Fibroblast of skin of left biceps (primary cell): ENCODE data around the gene METRNL.
"Not testable (repeated sequence)": the region's sequence is repeated elsewhere in the genome, so short reads cannot be mapped to it uniquely, and the experiment has no call there.

ENCODE experiments used
- DNase-seq, 2 experiments: peaks; one replicate each; pipeline ENCODE4 v3.0.0-alpha.2; 2013; ENCODE audit warnings: low read depth in 2 of 2

The METRNL gene

GRCh38 chr17:83079352-83079747 lies at the start of gene METRNL:
TSS of gene METRNL (plus strand) at chr17:83079609. CDS start at chr17:83079816, 207 bp downstream.
- peak; percentile 25 to 29 for DNase-seq

DNA sequence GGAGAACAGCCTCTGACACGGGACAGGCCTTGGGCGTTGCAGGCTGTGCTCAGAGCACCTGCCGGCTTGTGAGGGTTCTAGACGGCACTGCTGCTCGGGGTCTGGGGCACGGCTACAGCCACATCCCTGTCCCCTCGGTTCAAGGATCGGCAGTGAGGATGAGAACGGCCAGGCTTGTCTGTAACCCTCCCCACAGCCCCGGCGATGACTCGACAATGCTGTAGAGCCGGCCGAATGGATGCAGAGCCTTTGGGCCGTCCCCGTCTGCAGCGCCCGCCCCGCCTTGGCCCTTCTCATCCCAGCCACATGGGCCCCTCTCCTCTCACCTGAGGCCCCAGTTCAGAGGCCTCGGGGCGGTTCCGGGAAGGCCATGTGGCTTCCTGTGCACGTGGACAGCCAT lies 49.0 kb upstream of the METRNL start:
- no peak for DNase-seq

DNA sequence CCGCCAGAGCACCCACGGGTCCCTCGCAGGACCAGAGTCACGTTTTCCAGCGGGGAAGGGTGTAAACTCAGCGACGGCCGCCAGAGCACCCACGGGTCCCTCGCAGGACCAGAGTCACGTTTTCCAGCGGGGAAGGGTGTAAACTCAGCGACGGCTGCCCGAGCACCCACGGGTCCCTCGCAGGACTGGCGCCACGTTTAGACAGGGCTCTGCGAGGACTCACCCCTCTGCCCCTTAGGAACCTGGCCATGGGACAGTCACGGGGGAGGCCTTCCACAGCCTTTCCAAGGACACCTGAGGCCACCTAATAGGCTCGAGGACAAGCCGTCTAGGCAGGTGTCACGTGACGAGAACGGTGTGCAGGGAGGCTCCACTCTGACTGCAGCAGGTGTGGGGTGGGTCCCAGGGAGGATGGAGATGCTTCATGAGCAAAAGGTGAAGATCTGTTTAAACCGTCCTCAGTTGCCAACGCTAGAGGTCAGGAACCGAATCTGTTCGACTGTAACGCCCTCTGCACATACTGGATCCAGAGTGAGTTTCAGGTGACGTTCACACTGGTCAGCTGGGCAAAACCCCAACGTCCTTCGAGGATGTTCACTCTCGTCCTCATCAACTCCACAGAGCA lies 48.0 kb upstream of the METRNL start:
- no peak for DNase-seq

DNA sequence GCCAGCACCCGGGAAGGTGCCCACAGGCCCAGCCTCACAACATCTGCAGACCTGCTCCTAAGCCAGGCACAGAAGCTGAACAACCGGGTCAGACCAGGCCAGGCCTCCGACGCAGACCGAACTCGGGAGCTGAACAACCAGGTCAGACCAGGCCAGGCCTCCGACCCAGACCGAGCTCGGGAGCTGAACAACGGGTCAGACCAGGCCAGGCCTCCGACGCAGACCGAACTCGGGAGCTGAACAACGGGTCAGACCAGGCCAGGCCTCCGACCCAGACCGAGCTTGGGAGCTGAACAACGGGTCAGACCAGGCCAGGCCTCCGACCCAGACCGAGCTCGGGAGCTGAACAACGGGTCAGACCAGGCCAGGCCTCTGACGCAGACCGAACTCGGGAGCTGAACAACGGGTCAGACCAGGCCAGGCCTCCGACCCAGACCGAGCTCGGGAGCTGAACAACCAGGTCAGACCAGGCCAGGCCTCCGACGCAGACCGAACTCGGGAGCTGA lies 47.4 kb upstream of the METRNL start:
- DNase-seq: not testable (repeated sequence)

GRCh38 chr17:83032781-83033180 lies 46.6 kb upstream of the METRNL start:
- DNase-seq: no peak

- DNase-seq: no peak
These were observed 44.9 kb upstream of the METRNL start for GRCh38 chr17:83034525-83034924.

GRCh38 chr17:83035722-83036121 lies 43.7 kb upstream of the METRNL start:
- no peak for DNase-seq

GRCh38 chr17:83036193-83036592 lies 43.2 kb upstream of the METRNL start:
- DNase-seq: no peak

DNA sequence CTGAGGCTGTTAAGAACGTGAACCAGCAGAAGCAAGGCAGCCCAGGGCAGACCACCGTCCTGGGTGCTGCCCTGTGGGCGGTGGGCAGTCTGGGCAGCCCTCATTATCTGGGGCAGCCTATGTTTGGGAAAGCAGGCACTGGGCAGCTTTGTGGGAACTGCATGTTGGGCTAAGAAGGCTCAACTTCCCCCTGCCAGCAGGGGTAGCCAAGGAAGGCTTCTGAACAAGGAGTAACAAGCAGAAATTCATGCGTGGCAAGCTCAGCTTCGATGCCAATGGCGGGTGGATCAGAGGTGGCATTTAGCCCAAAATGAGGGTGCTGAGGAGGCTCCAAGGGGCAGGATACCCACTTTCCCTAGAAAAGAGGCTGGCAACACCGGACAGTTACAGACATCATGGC lies 42.7 kb upstream of the METRNL start:
- DNase-seq: no peak

- no peak for DNase-seq
These were observed 42.1 kb upstream of the METRNL start for GRCh38 chr17:83037084-83037873.

GRCh38 chr17:83037874-83038165 lies 41.6 kb upstream of the METRNL start:
- DNase-seq: no peak

GRCh38 chr17:83038983-83039382 lies 40.4 kb upstream of the METRNL start:
- not testable (repeated sequence) for DNase-seq

DNA sequence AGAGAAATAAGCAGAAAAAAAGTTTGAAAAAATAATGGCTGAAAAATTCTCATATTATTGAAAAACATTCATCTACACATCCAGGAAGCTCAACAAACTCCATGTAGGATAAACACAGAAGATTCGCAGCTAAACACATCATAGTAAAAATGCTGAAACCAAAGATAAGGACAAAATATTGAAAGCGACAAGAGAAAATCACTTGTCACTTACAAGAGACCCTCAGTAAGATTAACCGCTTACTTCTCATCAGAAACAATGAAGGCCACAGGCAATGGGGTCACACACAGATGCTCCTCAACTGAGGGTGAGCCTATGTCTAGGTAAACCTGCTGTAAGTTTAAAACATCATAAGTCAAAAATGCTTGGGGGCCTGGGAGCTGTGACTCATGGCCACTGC lies 38.1 kb upstream of the METRNL start:
- DNase-seq: no peak

- DNase-seq: no peak
These were observed 36.8 kb upstream of the METRNL start for GRCh38 chr17:83042522-83043158.

- DNase-seq: not testable (repeated sequence)
These were observed 34.9 kb upstream of the METRNL start for GRCh38 chr17:83044479-83044878.

DNA sequence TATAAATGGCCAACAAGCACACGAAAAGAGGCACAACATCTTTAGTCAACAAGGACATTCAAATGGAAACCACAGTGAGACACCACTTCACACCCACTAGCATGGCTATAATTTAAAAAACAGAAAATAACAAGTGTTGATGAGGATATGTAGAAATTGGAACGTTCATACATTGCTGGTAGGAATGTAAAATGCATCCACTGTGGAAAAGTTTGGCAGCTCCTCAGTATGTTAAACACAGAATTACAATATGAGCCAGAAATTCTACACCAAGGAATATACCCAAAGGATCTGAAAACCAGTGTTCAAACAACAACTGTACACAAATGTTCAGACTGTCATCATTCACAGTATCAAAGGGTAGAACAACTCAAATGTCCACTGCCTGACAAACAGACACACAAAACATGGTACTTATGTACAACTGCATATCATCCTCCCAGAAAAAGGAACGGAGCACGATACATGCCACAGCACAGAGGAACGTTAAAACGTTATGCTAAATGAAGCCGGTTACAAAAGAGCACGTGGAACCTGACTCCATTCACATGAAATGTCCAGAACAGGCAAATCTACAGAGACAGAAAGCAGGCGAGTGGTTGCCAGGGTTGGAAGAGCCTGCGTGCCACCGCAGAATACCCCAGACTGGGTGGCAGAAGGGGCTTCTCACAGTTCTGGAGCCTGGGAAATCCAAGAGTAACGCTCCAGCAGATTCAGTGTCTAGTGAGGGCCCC lies 32.8 kb upstream of the METRNL start:
- no peak for DNase-seq

- no peak for DNase-seq
These were observed 32.3 kb upstream of the METRNL start for GRCh38 chr17:83047182-83047478.

- DNase-seq: not testable (repeated sequence)
These were observed 31.5 kb upstream of the METRNL start for GRCh38 chr17:83047818-83048475.

GRCh38 chr17:83050651-83051395 lies 28.6 kb upstream of the METRNL start:
- no peak for DNase-seq

DNA sequence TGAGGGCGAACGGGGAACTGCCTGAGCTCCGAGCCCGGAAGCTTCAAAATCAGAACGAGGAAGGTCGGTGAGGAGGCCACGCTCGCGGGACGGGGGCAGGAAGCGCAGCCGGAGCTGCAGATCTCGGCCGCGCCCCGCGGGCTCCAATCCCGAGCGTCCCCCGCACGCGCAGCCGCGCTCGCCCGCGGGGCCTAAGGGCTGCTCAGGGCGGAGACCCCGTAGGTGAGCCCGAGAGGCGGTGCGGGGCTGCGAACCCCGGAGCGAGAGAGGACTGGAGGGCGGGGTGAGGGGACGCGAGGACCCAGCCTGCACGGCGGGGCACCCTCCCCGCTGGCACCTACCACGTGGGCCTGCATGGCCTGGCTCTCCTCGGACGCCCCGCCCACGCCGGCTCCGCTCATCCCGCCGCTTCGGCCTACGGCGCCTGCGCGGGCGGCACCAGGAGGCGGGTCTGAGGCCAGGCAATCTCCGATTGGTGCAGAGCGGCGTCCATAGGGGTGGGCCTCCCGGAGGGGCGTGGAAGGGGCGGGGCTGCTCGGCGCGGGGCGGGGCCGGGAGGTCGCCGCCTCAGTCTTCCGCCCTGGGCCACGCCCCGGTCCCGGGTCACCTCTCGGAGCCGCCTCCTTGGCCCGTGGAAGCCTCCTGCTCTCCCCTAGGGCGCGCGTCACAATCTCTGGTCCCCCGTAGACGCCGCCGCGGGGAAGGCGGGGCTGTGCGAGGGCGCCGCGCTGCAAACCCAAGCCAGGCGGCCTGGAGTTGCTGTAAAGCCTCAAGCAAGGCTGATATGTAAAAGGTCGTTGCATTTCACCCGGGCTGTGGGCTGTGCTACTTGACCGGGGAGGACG lies 27.8 kb upstream of the METRNL start:
- peak; percentile 93 to 94 for DNase-seq
